GF-D8 (cell line): ENCODE data around the gene SCAPER.

ENCODE experiments used
- DNase-seq: peaks from one replicate; lab custom pipeline; 2025; lab: John Stamatoyannopoulos, UW

Gene SCAPER

DNA sequence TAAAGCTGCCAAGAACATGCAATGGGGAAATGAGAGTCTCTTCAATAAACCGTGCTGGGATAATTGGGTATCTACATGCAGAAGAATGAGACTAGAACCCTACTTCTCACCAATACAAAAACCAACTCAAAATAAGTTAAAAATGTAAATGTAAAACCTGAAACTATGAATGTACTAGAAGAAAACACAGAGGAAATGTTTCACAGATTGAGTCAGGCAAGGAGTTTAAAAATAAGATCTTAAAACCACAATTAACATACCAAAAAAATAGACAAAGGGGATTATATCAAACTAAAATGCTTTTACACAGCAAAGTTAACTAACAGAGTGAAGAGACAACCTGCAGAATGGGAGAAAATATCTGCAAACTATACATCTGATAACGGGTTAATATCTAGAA is 478.2 kb downstream of the SCAPER start:
- no peak for DNase-seq

DNA sequence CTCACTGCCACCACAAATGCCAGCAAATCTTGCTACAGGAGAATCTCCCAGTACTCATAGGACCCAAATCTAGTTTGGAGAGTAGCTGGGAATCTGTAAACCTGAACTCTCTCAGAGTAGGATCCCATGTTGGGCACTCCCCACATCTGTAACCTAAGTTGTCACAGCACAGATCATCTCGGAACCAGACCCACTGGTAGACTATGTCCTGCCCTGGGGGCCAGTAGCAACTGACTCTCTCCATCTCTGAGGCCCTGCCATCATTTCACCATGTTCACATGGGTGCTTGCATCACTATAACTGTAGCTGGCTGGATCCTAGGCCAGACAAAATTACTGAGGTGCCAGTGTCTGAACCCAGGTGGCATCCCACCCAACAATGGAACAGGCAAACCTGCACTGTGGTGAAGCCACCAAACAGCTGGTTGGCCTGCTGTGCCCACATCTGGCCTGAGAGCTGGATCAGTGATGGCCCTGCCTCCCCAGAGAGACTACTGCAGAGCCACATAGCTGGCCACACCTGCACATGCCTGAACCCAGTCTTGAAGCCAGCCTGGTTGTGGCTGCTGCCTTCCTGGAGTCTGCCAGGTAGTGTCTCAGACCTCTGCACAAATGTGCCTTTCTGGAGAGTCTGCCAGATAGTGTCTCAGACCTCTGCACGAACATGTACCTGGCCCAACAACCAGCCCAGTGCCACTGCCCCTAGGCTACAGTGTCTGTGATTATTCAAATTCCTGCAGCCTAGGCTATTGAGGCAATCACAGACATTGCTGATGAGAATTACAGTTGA is 486.6 kb downstream of the SCAPER start:
- DNase-seq: no peak

DNA sequence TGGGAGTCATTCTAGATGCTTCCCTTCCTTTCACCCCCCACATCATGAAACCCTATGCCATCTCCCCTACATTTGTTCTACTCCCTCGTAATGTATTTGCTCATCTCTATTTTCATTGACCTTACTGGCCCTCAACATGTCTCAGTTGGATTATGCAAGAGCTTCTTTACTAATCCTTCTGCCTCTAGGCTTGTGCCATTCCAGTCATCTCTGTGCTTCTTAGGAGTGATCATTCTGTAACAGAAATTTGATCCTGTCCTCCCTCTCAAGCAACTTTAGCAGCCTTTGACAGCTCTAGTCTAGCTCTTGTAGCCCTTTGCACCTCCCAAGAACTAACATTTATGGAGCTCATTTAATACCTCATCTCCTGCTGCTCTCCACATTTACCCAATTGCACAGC is 503.9 kb downstream of the SCAPER start:
- DNase-seq: no peak

DNA sequence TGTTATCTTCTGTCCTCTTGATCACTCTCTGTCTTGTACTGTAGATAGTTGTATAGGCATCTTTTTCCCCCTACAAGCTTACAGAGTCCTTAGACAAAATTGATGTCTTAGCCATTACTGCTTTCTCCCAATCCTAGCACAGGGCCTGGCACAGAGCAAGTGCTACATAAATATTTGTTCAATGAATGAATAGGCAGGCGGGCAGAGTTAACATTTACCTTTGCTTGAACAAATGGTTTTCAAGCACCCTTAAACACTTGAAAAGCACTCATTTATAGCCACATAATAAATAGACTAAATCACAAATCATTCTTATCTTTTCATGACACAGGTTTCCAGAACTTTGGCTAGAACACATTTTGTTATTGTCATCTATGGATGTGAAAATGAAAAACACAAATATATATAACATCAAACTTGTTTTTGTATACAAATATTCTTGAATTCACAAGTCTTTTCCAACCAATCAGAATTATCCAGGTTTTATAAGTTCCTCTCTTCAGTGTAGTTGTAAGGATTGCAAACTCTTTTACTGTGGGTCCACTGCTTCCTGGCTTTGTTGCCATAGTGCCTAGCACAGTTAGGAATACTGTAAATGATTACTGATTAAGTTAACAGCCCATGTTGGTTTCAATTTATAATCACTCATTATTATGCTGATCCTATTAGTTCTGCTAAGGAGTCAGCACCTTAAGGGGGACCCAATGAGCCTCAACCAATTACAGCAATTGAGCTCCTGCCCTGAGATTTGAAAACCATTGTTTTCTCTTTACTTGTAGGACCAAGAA is 506.6 kb downstream of the SCAPER start:
- no peak for DNase-seq

DNA sequence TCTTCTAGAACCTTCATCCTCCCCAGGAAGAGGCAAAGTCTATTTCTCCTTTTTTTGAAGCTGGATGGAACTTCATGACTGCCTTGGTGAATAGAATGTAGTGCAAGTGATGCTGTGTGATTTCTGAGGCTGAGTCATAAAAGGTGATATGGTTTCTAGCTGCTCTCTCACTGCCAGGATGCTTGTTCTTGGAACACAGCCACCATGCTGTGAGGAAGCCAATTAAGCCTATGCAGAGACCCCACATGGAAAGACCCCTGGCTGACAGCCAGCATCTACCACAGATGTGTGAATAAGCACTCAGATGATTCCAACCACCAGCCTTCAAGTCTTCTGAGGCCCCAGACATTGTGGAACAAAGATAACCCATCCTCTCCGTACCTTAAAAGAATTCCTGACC is 511.5 kb downstream of the SCAPER start:
- DNase-seq: no peak

DNA sequence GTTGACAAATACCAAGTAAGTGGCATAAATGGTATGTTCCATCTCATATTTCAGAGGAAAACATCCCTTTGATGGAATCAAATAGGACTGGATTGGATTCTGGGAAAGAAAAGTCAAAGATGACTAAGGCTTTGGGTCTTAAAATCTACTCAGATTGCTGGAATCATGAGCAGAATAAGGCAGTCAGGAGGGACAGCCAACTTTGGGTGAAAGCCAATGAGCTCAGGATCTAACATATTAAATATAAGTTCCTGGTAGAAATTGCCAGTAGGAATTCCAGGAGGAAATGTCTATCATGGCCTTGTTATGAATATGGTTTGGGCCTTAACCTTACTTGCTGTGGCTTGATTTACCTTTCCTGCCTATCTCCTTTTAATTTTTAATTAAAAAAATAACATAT is 513.3 kb downstream of the SCAPER start:
- DNase-seq: no peak

DNA sequence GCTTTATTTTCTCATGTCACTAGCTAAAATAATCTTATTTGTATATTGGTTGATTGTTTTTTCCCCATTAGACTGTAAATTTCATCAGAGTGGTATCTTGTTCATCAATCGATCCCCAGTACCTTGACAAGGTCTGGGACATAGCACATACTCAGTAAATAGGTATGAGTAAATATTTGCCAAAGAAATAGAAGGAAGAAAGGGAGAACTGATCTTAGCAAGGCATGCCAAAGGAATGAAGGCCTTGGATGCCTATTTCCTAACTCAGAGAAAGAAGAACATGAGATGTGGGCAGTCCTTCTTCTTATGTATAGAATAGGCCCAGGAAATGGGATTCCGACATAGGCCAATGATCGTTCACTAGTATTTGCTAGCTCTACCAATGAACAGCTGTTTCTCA is 513.8 kb downstream of the SCAPER start:
- DNase-seq: no peak

DNA sequence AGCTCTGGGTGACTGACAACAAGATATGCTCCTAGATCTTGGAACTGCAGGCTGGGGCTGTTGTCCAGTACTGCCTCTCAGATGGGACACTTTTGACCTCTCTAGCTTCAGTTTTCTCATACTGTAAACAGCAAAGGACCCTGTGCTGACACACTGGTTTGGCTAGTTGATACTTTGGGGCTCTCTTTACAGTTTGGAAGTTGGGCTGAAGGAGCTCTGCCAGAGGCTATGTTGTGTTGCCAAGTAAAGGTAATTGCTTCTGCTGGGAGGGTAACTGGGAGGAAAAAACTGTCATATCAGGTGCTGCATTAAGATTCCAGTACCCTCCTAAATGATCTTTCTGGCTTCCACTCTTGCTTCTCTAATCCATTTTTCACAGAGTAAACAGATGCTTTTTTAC is 514.6 kb downstream of the SCAPER start:
- no peak for DNase-seq

DNA sequence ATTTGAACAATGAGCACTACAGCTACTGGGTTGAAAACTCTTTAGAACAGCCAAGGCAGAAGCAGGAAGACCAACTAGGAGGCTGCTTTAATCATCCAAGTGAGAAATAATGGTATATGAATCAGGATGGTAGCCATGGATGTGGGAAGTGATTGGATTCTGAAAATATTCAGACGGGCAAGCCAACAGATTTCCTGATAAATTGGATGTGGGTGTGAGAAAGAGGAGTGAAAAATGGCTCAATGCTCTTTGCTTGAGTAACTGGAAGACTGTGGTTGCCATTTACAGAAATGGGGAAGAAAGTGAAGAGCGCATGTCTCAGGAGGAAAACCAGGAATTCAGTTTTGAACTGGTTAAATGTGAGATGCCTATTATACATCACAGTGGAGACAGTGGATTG is 518.2 kb downstream of the SCAPER start:
- DNase-seq: no peak

DNA sequence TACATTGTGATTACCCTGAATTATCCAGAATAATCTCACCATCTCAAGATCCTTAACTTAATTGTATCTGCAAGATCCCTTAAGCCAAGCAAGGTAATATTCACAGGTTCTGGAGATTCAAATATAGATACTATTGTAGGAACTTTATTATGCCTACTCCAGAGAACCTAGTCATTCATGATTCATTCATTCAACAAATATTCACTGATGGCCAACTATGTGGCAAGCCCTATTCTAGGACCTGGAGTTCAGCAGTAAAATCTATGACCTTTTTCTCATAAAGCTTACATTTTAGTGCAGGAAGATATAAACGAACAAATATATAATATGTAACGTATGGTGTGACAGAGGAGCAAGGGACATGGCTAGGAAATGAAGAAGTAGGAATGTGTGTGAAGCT is 519.0 kb downstream of the SCAPER start:
- DNase-seq: no peak

DNA sequence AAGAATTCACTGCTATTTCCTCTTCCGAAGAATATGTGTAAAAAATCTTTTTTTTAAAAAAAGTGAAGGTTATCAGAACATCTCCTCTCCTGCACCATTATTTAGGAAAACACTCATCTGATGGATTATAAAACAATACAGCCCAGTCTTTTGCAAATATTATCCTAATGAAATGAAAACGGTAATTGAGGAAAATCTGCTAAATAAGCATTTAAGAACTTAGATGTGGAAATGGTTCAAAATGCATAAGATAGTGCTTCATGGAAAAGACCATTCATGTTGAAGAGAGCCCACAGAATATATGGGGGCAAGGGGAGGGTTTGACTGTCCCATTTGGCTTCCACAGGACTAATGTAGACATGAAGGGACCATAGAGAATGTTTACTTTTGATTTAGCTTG is 520.7 kb downstream of the SCAPER start:
- DNase-seq: no peak

DNA sequence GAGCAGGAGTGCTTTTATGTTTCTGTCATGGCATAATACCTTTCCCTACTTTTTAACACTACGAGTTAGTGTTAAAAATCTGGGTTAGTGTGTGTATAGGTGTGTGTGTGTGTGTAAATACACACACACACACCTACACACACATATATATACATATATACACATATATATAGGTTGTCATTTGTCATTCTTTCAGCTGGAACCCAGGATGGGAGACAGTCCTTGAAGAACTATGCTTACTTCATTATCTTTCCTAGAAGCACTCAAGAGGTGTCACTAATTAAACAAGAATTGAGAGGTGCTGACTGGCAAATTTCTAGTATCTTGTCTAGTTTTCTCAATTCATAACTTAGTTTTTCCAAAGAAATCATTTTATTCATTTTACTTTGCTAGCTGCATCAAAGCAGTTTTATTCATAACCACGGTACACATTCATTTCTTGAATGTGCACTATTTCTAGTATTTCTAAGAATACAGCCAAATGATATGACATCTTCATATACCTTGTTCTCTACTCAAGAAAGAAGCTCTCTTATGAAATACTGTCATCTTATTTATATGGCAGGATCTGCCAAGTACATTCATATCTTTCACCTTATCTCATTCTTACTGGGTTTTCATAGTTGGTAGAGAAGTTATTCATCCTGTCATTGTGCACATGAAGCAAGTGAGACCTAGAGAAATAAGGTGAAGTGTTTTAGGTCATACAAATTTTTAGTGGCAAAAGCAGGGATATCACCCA is 522.0 kb downstream of the SCAPER start:
- DNase-seq: no peak

DNA sequence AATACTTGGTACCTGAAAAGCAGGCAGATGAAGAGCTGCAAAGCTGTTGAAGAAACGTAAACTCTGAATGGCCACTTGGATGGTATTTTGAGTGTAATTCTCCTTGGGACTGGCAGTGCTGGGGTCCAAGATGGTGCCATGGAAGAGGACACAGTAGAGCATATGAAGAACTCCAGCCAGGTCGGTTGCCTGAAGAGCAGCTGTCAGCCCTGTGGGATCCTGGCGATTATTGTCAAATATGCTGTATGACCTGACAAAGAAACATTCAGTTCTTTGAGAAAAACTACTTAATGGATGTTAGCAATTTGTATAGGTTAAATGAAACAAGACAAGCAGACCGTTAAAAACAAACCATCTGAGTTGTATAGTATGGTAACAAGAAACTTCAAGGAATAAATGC is 523.8 kb downstream of the SCAPER start:
- no peak for DNase-seq

DNA sequence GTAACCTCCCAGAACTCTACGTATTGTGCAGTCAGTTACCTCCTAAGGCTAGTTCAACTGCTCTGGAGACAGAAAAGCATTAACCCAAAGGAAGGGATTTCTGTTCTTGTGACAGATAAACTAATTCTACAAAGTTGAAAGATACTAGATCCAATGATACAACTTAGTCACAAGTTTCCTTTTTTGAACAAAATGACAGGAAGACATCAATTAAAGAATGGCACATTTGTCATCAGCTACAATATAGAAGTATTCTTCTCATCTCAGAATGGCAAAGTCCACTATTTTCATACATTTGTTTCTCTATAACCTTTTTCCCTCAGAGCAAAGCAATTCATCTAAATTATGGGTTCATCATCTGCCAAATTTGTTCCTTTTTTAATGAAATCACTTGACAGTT is 524.9 kb downstream of the SCAPER start:
- DNase-seq: no peak

DNA sequence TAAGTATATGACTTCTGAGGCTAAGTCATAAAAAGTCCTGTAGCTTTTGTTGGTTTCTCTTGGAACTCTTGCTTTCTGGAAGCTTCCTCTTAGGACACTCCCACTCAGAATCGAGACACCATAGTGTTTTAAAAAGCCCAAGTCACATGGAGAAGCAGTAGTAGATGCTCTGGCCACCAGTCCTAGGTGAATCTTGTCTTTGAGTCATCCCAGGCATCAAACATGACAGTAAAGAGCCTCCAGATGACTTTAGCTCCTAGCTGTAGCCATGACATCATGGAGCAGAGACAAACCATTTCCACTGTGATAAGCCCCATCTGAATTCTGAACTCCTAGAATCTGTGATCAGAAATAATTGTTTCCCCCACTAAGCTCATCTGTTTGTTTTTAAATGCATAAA is 526.4 kb downstream of the SCAPER start:
- DNase-seq: no peak

DNA sequence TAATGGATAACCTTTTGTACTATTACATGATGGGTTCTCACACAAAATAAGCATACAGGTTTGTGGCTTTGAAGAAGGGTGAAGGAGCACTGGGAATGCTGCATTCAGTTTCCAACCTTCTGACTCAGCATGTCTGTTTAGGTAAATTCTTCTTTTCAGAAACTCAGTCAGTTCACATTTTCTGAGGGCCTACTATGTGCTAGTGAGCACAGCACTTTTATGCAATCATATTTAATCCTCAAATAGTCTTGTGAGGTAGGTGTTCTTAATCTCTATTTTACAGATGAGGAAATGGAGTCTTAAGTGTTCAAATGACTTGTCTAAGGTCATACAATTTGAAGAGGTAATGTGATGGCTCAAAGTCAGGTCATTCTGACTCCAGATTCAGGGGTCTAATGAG is 527.4 kb downstream of the SCAPER start:
- DNase-seq: no peak

DNA sequence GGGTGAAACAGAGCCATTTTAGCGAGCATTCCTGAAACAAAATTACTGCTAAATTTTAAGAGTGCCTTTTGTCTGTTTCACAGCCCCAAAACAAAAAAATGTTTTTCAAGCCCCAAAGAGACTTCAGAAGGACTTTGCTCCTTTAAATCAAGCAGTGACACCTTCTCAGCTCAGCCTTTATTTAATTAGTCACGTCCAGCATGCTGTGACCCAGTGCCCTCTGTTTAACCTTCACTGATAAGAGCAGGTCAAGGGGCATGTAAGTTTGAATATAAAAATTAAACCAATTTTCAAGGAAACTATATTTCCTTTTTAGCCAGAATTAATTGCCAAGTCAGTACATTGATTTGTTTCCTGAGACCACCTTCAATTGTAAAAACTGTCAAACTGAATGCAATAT is 527.9 kb downstream of the SCAPER start:
- DNase-seq: no peak

DNA sequence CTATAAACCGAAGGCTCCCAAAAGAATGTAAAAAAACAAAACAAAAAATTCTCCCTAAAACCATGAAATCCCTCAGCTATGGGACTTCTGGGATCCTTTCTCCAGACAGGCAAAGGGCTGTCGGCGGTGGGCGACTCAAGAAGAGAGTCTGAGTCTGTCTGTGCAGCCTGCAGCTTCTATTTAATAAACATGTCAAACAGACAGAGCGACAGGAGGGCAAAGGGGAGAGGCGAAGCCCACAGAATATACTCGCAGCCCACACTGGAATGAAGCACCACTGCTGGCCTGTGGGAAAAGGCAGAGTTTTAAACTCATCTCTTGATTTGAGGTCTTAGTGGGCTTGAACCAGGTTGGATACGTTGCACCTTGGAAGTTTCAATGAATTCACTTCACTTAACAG is 528.3 kb downstream of the SCAPER start:
- no peak for DNase-seq

DNA sequence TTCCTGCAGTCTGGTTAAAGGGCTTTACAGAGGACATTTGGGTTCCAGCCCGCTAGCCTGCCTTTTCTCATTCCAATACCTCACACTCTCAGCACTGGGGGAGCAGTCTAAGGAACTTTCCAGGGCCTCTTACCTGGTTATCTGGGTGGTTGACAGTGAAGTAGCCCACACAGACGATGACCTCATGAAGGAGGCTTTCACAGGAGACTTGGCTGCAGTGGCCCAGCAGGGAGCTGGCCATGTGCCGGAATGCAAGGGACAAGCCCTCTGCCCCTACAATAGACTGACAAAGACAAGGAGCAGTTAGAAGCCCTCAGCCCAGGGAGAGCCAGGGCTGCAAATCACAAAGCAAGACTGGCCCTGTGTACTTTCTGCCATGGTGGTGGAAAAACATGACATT is 529.1 kb downstream of the SCAPER start:
- DNase-seq: no peak

DNA sequence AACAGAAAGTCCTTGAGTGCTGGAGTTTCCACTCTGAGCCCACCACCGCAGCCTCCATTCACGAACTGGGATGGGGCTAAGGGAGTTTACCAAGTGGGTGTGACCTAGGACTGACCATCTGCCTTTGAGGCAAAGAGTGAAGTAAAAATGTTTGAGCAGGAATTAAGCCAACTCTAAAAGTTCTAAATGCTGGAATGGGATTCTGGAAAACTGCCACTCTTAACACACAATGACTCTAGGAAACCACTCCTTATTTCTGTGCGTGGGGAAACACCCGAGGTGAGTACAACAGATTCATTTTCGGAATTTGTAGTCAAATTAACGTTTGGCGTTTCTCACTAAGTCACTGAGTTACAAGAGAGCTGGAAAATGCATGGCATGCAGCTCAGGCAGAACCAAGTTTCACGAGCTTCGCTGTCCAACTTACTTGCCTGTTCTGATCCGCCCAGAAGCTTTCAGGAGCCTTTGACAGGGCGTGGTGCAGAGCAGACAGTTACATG is 537.0 kb downstream of the SCAPER start:
- DNase-seq: no peak

DNA sequence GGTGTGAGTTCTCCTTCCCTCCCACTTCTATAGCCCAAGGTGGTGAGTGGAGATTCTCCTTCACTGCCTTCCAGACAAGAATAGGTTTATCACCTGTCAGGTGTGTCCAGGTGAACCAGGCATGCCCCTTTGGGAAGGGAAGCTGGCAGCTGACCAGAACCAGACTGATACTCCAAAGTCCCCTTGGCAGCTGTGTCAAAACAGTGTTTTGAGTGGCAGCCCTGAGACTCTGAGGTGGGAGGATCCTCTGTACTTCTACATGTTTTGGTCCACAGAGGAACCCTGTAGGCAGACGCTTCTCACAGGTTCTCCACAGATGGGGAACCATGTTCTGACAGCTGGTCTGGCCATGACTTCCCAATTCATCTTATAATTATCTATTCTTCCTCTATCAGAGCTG is 538.4 kb downstream of the SCAPER start:
- no peak for DNase-seq

DNA sequence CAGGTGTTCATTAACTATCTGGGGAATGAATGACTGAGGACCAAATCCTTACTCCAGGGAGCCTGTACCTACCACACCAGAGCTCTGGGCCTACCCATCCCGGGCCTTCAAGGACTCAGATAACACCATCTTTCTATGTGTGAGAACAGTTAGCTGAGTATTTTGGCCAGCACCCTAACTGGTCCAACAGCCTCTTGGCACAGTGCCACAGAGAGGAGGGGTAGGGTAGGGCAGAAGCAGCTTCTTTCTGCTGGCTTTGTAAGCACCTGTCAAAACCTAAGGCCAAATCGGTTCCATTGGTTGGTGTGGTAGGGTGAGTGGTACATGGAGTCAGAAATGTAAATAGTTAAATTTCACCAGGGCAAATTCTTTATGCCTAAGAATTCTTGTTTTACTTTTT is 541.9 kb downstream of the SCAPER start:
- no peak for DNase-seq

DNA sequence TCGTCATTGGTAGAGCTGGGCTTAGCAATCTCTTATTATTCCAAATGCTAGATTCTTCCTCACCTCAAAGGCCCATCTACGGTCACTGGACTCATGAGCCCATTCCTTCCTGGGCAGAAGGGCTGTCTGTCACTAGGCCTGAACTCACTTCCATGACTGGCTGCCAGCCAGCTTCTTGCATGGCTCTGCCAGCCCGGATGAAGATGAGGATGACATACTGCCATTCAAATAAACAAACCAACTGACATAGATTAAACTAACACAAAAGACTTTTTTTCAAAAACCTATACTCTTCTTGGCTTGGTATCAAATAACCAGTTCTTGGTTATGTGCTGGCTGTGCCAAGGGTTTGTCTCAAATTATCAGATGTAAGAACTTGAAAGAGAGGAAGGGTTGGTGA is 544.7 kb downstream of the SCAPER start:
- no peak for DNase-seq
